ENCODE measurements around the gene FAM163A.

DNA sequence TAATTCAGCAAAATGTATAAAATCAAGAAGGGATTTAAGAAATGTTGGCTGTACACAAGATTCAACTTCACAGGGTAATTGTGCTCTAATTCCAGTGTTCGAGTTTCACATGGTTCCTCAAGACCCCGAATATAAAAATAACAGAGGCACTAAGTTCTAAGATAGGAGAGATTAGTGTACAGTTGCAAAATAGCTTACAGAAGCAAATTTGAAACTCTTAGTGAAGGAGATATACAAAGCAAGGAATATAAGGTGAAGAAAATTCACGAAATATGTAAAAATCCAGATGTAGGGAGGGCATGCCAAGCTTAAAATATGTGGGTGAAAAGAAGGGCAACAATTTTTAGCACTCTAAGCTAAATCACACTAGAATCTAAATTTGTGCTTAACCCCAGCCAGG, 105.1 kb downstream of the FAM163A start:
- TF ChIP-seq, protein P1, sequence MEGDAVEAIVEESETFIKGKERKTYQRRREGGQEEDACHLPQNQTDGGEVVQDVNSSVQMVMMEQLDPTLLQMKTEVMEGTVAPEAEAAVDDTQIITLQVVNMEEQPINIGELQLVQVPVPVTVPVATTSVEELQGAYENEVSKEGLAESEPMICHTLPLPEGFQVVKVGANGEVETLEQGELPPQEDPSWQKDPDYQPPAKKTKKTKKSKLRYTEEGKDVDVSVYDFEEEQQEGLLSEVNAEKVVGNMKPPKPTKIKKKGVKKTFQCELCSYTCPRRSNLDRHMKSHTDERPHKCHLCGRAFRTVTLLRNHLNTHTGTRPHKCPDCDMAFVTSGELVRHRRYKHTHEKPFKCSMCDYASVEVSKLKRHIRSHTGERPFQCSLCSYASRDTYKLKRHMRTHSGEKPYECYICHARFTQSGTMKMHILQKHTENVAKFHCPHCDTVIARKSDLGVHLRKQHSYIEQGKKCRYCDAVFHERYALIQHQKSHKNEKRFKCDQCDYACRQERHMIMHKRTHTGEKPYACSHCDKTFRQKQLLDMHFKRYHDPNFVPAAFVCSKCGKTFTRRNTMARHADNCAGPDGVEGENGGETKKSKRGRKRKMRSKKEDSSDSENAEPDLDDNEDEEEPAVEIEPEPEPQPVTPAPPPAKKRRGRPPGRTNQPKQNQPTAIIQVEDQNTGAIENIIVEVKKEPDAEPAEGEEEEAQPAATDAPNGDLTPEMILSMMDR (conservative IDR thresholded peaks at IDR 0.05): no peak
- TF ChIP-seq ZFX (IDR thresholded peaks at IDR 0.05): no peak
